Liver (tissue), 9 donors: ENCODE measurements around the gene GRIN1. TPM values are rescaled to one million over a fixed set of nuclear protein-coding genes. Genes with fewer than 3 reads are reported as not detected.

Experiments used
- DNase-seq: peaks from one replicate; pipeline ENCODE4 v3.0.0-alpha.2; 2017; ENCODE audit warnings: low spot score
- H3K27ac ChIP-seq, 2 donors: one replicate each; pipeline ENCODE4 v1.7.0; 2013; ENCODE audit warnings: inconsistent platforms in 2 of 2, low read length in 2 of 2, control low read depth in 1 of 2, low read depth in 1 of 2, mild to moderate bottlenecking in 1 of 2
- H3K27me3 ChIP-seq, 4 donors: one replicate each; pipeline versions ENCODE4 v1.6.1 to v1.7.0; 2013; ENCODE audit warnings: low read length in 3 of 4, inconsistent platforms in 1 of 4, mild to moderate bottlenecking in 1 of 4, moderate library complexity in 1 of 4; ENCODE audit not compliant: control insufficient read depth in 4 of 4, insufficient read depth in 4 of 4
- H3K36me3 ChIP-seq, 4 donors: one replicate each; pipeline versions ENCODE4 v1.6.1 to v1.7.0; 2013; ENCODE audit warnings: low read length in 3 of 4, mild to moderate bottlenecking in 3 of 4, low read depth in 1 of 4, moderate library complexity in 1 of 4; ENCODE audit not compliant: control insufficient read depth in 4 of 4, insufficient read depth in 3 of 4
- H3K4me1 ChIP-seq, 4 donors: one replicate each; pipeline versions ENCODE4 v1.6.1 to v1.7.0; 2013; ENCODE audit warnings: low read length in 3 of 4, mild to moderate bottlenecking in 3 of 4, moderate library complexity in 1 of 4; ENCODE audit not compliant: control insufficient read depth in 4 of 4, insufficient read depth in 4 of 4
- H3K4me3 ChIP-seq, 3 donors: one replicate each; pipeline versions ENCODE4 v1.6.1 to v1.7.0; 2013; ENCODE audit warnings: low read length in 3 of 3, control low read depth in 1 of 3, low read depth in 1 of 3, mild to moderate bottlenecking in 1 of 3
- H3K9ac ChIP-seq, 2 donors: one replicate each; pipeline ENCODE4 v1.7.0; 2013; ENCODE audit warnings: low read length in 2 of 2, mild to moderate bottlenecking in 2 of 2, moderate library complexity in 2 of 2, control low read depth in 1 of 2, low read depth in 1 of 2
- H3K9me3 ChIP-seq, 4 donors: one replicate each; pipeline versions ENCODE4 v1.6.1 to v1.7.0; 2013; ENCODE audit warnings: low read length in 3 of 4; ENCODE audit not compliant: control insufficient read depth in 4 of 4
- ATF3 ChIP-seq: IDR thresholded peaks from 2 replicates; pipeline ENCODE4 v1.6.1; 2016; ENCODE audit warnings: antibody characterized with exemption
- CTCF ChIP-seq: fragments of 150-350 bp; IDR thresholded peaks from 2 replicates; pipeline ENCODE4 v1.5.1; 2017; ENCODE audit warnings: improper control_type of control experiment, low read depth, low read length; ENCODE audit not compliant: missing input control
- GABPA ChIP-seq, 2 donors: IDR thresholded peaks in 1 of 2; conservative IDR thresholded peaks in 1 of 2; 2 replicates each; pipeline ENCODE4 v1.6.1; 2016; ENCODE audit warnings: antibody characterized with exemption in 2 of 2, mild to moderate bottlenecking in 1 of 2, moderate library complexity in 1 of 2
- HNF4A ChIP-seq, 2 donors: conservative IDR thresholded peaks; 2 replicates each; pipeline ENCODE4 v1.6.1; 2016; ENCODE audit warnings: antibody characterized with exemption in 2 of 2, mild to moderate bottlenecking in 2 of 2
- HNF4G ChIP-seq: IDR thresholded peaks from 2 replicates; pipeline ENCODE4 v1.6.1; 2016; ENCODE audit warnings: antibody characterized with exemption
- JUND ChIP-seq, 2 donors: IDR thresholded peaks; 2 replicates each; pipeline ENCODE4 v1.6.1; 2016; ENCODE audit warnings: antibody characterized with exemption in 2 of 2
- MAX ChIP-seq: IDR thresholded peaks from 2 replicates; pipeline ENCODE4 v1.6.1; 2016; ENCODE audit warnings: antibody characterized with exemption
- RAD21 ChIP-seq, 2 donors: IDR thresholded peaks; 2 replicates each; pipeline ENCODE4 v1.6.1; 2016; ENCODE audit warnings: antibody characterized with exemption in 2 of 2, mild to moderate bottlenecking in 2 of 2
- SP1 ChIP-seq: IDR thresholded peaks from 2 replicates; pipeline ENCODE4 v1.6.1; 2018; ENCODE audit warnings: antibody characterized with exemption, mild to moderate bottlenecking
- TAF1 ChIP-seq: conservative IDR thresholded peaks from 2 replicates; pipeline ENCODE4 v1.6.1; 2016; ENCODE audit warnings: antibody characterized with exemption, mild to moderate bottlenecking
- ZBTB33 ChIP-seq: IDR thresholded peaks from 2 replicates; pipeline ENCODE4 v1.6.1; 2016; ENCODE audit warnings: antibody characterized with exemption
- WGBS: extraction: QIAGEN DNeasy Blood & Tissue Kit; methylation state at CpG from one replicate; pipeline ENCODE4 v1.1.7; 2013; 5-methylcytosine and 5-hydroxymethylcytosine counted together
- polyA plus RNA-seq, 2 donors: library from polyadenylated mRNA; stranded (reverse) in 1 of 2; unstranded in 1 of 2; fragments of 200-250 nt in 1 of 2; fragments of >200 nt in 1 of 2; fragmentation: Nextera tagmentation in 1 of 2; extraction: Ambion mirVana in 1 of 2; gene quantifications; one replicate each; pipeline versions ENCODE4 v1.2.1 to v1.2.3, GENCODE V29; 2013 to 2015
- total RNA-seq, 2 donors: library from RNA; depleted of rRNA; stranded (reverse); fragments of >200 nt; gene quantifications; one replicate each; pipeline ENCODE4 v1.2.3, GENCODE V29; 2014
- donor health status: healthy.
- donor health status: healthy.
- donor health status: healthy.
- donor health status: healthy.
- donor health status: healthy.

Gene GRIN1
- total and polyA plus RNA-seq, 4 donors = 0.05 TPM; not detected in 3

GRCh38 chr9:137192859-137193258 lies 53.9 kb downstream of the GRIN1 start:
- H3K4me1 ChIP-seq = peaks cover 26 to 70% (median 58%) of the 10 kb centered on the region in 4 donors
- no peak overlapping the region for H3K27ac ChIP-seq
- no peaks in the 10 kb centered on the region for H3K9me3 ChIP-seq
- no peak overlapping the region for H3K4me3 ChIP-seq
- H3K9ac ChIP-seq = no peak overlapping the region
- TF ChIP-seq HNF4A (conservative IDR thresholded peaks at IDR 0.05) (no peak), RAD21 (IDR thresholded peaks at IDR 0.05) (no peak), SP1 (no peak), CTCF (no peak), TAF1 (no peak), ZBTB33 (no peak), JUND (IDR thresholded peaks at IDR 0.05) (no peak)
- no peaks in the 10 kb centered on the region for H3K27me3 ChIP-seq
- DNase-seq = no peak
- 91% methylated on average over 2 of the region's 2 CpGs for WGBS
- H3K36me3 ChIP-seq = peaks cover 3 to 17% (median 5%) of the 10 kb centered on the region in 4 donors

GRCh38 chr9:137193771-137194170 lies 54.8 kb downstream of the GRIN1 start:
- DNase-seq = no peak
- Histone ChIP-seq H3K27ac (no peak overlapping the region), H3K4me1 (peaks cover 26 to 76% (median 63%) of the 10 kb centered on the region in 4 donors), H3K9me3 (no peaks in the 10 kb centered on the region), H3K9ac (no peak overlapping the region), H3K27me3 (no peaks in the 10 kb centered on the region), H3K4me3 (no peak overlapping the region), H3K36me3 (peaks cover 3 to 17% (median 5%) of the 10 kb centered on the region in 4 donors)
- no peak for TF ChIP-seq HNF4G
- no peak for TF ChIP-seq TAF1
- no peak for TF ChIP-seq CTCF
- TF ChIP-seq HNF4A (conservative IDR thresholded peaks at IDR 0.05) = no peak
- TF ChIP-seq GABPA (IDR thresholded peaks at IDR 0.05 in 1 of 2, conservative IDR thresholded peaks at IDR 0.05 in 1 of 2) = no peak
- no peak for TF ChIP-seq MAX
- TF ChIP-seq JUND (IDR thresholded peaks at IDR 0.05) = no peak
- no peak for TF ChIP-seq ATF3
- 84% methylated on average over 14 of the region's 14 CpGs for WGBS
